PC-9 (cell line): ENCODE results near the gene KCNIP2. TPM values are rescaled to one million over a fixed set of nuclear protein-coding genes. Genes with fewer than 3 reads are reported as not detected.

Experiments used
- BruUV-seq: library from RNA; stranded (reverse); fragments of 400-500 nt; replicated peaks from 2 replicates; lab custom pipeline; 2021; lab: Mats Ljungman, UMichigan
- CTCF ChIA-PET: fragments of 300-600 bp; sonication (Branson Sonifier 250); formaldehyde crosslinking; loops from one replicate; lab custom pipeline; 2022; ENCODE audit warnings: antibody characterized with exemption; lab: Charles Lee
- POLR2A ChIA-PET: fragments of 300-600 bp; sonication (Branson Sonifier 250); formaldehyde crosslinking; loops from one replicate; lab custom pipeline; 2022; ENCODE audit warnings: antibody characterized with exemption; ENCODE audit not compliant: unreplicated experiment; lab: Charles Lee
- DNase-seq, 2 experiments: peaks; one replicate each; pipeline versions ENCODE4 v3.0.0 to v3.0.0-alpha.2; 2015 to 2022; ENCODE audit warnings: mixed read lengths in 1 of 2
- H2AFZ ChIP-seq: fragments of 200-600 bp; sonication (generic); 2 replicates; pipeline ENCODE4 v1.8.1; 2017; ENCODE audit warnings: antibody characterized with exemption
- H3F3A ChIP-seq: fragments of 200-600 bp; sonication (generic); 2 replicates; pipeline ENCODE4 v1.8.1; 2017; ENCODE audit warnings: antibody characterized with exemption, mild to moderate bottlenecking, low read depth; ENCODE audit not compliant: insufficient read depth
- H3K27ac ChIP-seq: fragments of 200-600 bp; sonication (generic); 2 replicates; pipeline ENCODE4 v1.6.1; 2016; ENCODE audit warnings: mixed run types
- H3K27me3 ChIP-seq: fragments of 200-600 bp; sonication (generic); 2 replicates; pipeline ENCODE4 v1.6.1; 2016; ENCODE audit warnings: low read depth, mixed run types; ENCODE audit not compliant: insufficient read depth
- H3K36me3 ChIP-seq: fragments of 200-600 bp; sonication (generic); 2 replicates; pipeline ENCODE4 v1.6.1; 2016; ENCODE audit warnings: low read depth, mixed run types
- H3K4me1 ChIP-seq: fragments of 200-600 bp; sonication (generic); replicated peaks from 2 replicates; pipeline ENCODE4 v1.6.1; 2016; ENCODE audit warnings: mixed run types; ENCODE audit not compliant: insufficient read depth
- H3K4me2 ChIP-seq: fragments of 200-600 bp; sonication (generic); 2 replicates; pipeline ENCODE4 v1.6.1; 2017; ENCODE audit warnings: mixed run types
- H3K4me3 ChIP-seq: fragments of 200-600 bp; sonication (generic); 2 replicates; pipeline ENCODE4 v1.6.1; 2016; ENCODE audit warnings: mixed run types
- H3K79me2 ChIP-seq: fragments of 200-600 bp; sonication (generic); 2 replicates; pipeline ENCODE4 v1.6.1; 2017; ENCODE audit warnings: low read depth, mixed run types
- H3K9me2 ChIP-seq: fragments of 200-600 bp; sonication (generic); 2 replicates; pipeline ENCODE4 v1.8.1; 2017; ENCODE audit warnings: mild to moderate bottlenecking; ENCODE audit not compliant: insufficient read depth
- H3K9me3 ChIP-seq: fragments of 200-600 bp; sonication (generic); 2 replicates; pipeline ENCODE4 v1.8.1; 2016; ENCODE audit warnings: low read depth; ENCODE audit not compliant: insufficient read depth
- H4K20me1 ChIP-seq: fragments of 200-600 bp; sonication (generic); 2 replicates; pipeline ENCODE4 v1.8.1; 2017; ENCODE audit not compliant: insufficient read depth
- CTCF ChIP-seq: fragments of 200-600 bp; sonication (generic); conservative IDR thresholded peaks from 2 replicates; pipeline ENCODE4 v1.6.1; 2017; ENCODE audit warnings: mixed run types, antibody characterized with exemption, mild to moderate bottlenecking, moderate library complexity
- EZH2 ChIP-seq: fragments of 200-600 bp; sonication (generic); IDR thresholded peaks from 2 replicates; pipeline ENCODE4 v1.8.0; 2017; ENCODE audit warnings: antibody characterized with exemption, low read depth
- intact Hi-C: fragments of 100-400 bp; cut with micrococcal nuclease; formaldehyde crosslinking; loops from one replicate; pipeline ENCODE4 v1.10.0; 2022; ENCODE audit not compliant: unreplicated experiment
- total RNA-seq: library from RNA; stranded (reverse); gene quantifications from 2 replicates; pipeline ENCODE4 v1.2.3, GENCODE V29; 2021

The KCNIP2 gene
- total RNA-seq, 1 experiment from 2014 or later = 4.0 TPM

GRCh38 chr10:101858723-101859500 is 15.3 kb upstream of the KCNIP2 start:
- no peak overlapping the region for H3K4me2 ChIP-seq
- TF ChIP-seq CTCF = no peak
- no peak for TF ChIP-seq EZH2
- no peaks in the 10 kb centered on the region for H3K36me3 ChIP-seq
- no peak overlapping the region for H3K27ac ChIP-seq
- no peaks in the 10 kb centered on the region for H4K20me1 ChIP-seq
- DNase-seq = no peak
- H3F3A ChIP-seq = no peaks in the 10 kb centered on the region
- no peak overlapping the region for H3K4me3 ChIP-seq
- ChIA-PET POLR2A (interaction anchor here (0.6 kb wide), 1 partner anchor 271 kb away, joined by 5 read pairs; the partner anchor contains the start of genes DPCD and POLL), CTCF (no interaction called here)
- H3K27me3 ChIP-seq = no peaks in the 10 kb centered on the region
- H3K9me2 ChIP-seq = no peaks in the 10 kb centered on the region
- no TSS peak for BruUV-seq
- peaks cover 6% of the 10 kb centered on the region; the same call in 1 of the 2 replicates for H3K9me3 ChIP-seq
- H3K79me2 ChIP-seq = no peaks in the 10 kb centered on the region
- intact Hi-C loops = no loop called here
- no peaks in the 10 kb centered on the region for H3K4me1 ChIP-seq
- H2AFZ ChIP-seq = no peak overlapping the region

- CTCF ChIA-PET = no interaction called here
- Histone ChIP-seq H3K79me2 (no peaks in the 10 kb centered on the region), H4K20me1 (no peaks in the 10 kb centered on the region), H3K27me3 (no peaks in the 10 kb centered on the region), H3F3A (no peaks in the 10 kb centered on the region), H3K9me3 (peaks cover 6% of the 10 kb centered on the region; the same call in 1 of the 2 replicates), H3K4me1 (no peaks in the 10 kb centered on the region), H3K4me3 (no peak overlapping the region), H2AFZ (no peak overlapping the region), H3K36me3 (no peaks in the 10 kb centered on the region), H3K4me2 (no peak overlapping the region), H3K27ac (no peak overlapping the region), H3K9me2 (no peaks in the 10 kb centered on the region)
- no peak for TF ChIP-seq CTCF
- TF ChIP-seq EZH2 = no peak
- DNase-seq = no peak
- POLR2A ChIA-PET = interaction anchor here (0.6 kb wide), 1 partner anchor 149 kb away, joined by 29 read pairs; no protein-coding TSS in a partner anchor
- intact Hi-C loops = no loop called here
- BruUV-seq = no TSS peak
These were observed 14.3 kb upstream of the KCNIP2 start for GRCh38 chr10:101857802-101858476.

GRCh38 chr10:101856626-101857025 is 13.0 kb upstream of the KCNIP2 start:
- Histone ChIP-seq H3F3A (no peaks in the 10 kb centered on the region), H3K79me2 (no peaks in the 10 kb centered on the region), H3K9me3 (peaks cover 6% of the 10 kb centered on the region; the same call in 1 of the 2 replicates), H3K4me1 (no peaks in the 10 kb centered on the region), H3K4me3 (no peak overlapping the region), H2AFZ (no peak overlapping the region), H3K4me2 (no peak overlapping the region), H4K20me1 (no peaks in the 10 kb centered on the region), H3K36me3 (no peaks in the 10 kb centered on the region), H3K9me2 (no peaks in the 10 kb centered on the region), H3K27ac (no peak overlapping the region), H3K27me3 (no peaks in the 10 kb centered on the region)
- intact Hi-C loops = no loop called here
- BruUV-seq = no TSS peak
- DNase-seq = no peak
- ChIA-PET CTCF (no interaction called here), POLR2A (no interaction called here)
- TF ChIP-seq EZH2 (no peak), CTCF (no peak)
